ENCODE measurements around the gene MUC3A.

Gene MUC3A

GRCh38 chr7:100965723-100966541, 16.6 kb downstream of the MUC3A start (continued):
- no peak for TF ChIP-seq ZNF292 (tag by site-specific recombination; IDR thresholded peaks at IDR 0.05; ENCODE audit: borderline replicate concordance, low read depth)
- TF ChIP-seq, protein P1, sequence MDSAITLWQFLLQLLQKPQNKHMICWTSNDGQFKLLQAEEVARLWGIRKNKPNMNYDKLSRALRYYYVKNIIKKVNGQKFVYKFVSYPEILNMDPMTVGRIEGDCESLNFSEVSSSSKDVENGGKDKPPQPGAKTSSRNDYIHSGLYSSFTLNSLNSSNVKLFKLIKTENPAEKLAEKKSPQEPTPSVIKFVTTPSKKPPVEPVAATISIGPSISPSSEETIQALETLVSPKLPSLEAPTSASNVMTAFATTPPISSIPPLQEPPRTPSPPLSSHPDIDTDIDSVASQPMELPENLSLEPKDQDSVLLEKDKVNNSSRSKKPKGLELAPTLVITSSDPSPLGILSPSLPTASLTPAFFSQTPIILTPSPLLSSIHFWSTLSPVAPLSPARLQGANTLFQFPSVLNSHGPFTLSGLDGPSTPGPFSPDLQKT (IDR thresholded peaks at IDR 0.05; ENCODE audit: borderline replicate concordance, low read depth, low read length) = no peak
- TF ChIP-seq ZNF585B (tag by site-specific recombination; IDR thresholded peaks at IDR 0.05) = no peak
- no peak for TF ChIP-seq ZNF792 (tag by site-specific recombination; IDR thresholded peaks at IDR 0.05)
- TF ChIP-seq ZNF26 (tag by site-specific recombination; IDR thresholded peaks at IDR 0.05) = no peak
- TF ChIP-seq ZBTB11 (tag by site-specific recombination; conservative IDR thresholded peaks at IDR 0.05; ENCODE audit: low read depth) = no peak
- no peak for TF ChIP-seq ZNF37A (tag by site-specific recombination; IDR thresholded peaks at IDR 0.05)
- TF ChIP-seq, protein P2, sequence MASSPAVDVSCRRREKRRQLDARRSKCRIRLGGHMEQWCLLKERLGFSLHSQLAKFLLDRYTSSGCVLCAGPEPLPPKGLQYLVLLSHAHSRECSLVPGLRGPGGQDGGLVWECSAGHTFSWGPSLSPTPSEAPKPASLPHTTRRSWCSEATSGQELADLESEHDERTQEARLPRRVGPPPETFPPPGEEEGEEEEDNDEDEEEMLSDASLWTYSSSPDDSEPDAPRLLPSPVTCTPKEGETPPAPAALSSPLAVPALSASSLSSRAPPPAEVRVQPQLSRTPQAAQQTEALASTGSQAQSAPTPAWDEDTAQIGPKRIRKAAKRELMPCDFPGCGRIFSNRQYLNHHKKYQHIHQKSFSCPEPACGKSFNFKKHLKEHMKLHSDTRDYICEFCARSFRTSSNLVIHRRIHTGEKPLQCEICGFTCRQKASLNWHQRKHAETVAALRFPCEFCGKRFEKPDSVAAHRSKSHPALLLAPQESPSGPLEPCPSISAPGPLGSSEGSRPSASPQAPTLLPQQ (tag by site-specific recombination; IDR thresholded peaks at IDR 0.05) = peak; percentile 22; the same call in 1 of the 2 replicates
- no peak for TF ChIP-seq ZNF510 (tag by site-specific recombination; IDR thresholded peaks at IDR 0.05; ENCODE audit: insufficient replicate concordance)
- 0 out of 2 replicates have a peak, but pooled peaks have one; percentile 17 for TF ChIP-seq YY1 (tag by site-specific recombination; IDR thresholded peaks at IDR 0.05)
- TF ChIP-seq ZNF777 (tag by site-specific recombination; IDR thresholded peaks at IDR 0.05; ENCODE audit: borderline replicate concordance) = no peak
- no peak for TF ChIP-seq MZF1 (tag by site-specific recombination; IDR thresholded peaks at IDR 0.05; ENCODE audit: borderline replicate concordance)
- no peak for TF ChIP-seq ZNF677 (tag by site-specific recombination; IDR thresholded peaks at IDR 0.05)
- TF ChIP-seq ZNF23 (tag by site-specific recombination; IDR thresholded peaks at IDR 0.05; ENCODE audit: borderline replicate concordance) = no peak
- TF ChIP-seq, protein P3, sequence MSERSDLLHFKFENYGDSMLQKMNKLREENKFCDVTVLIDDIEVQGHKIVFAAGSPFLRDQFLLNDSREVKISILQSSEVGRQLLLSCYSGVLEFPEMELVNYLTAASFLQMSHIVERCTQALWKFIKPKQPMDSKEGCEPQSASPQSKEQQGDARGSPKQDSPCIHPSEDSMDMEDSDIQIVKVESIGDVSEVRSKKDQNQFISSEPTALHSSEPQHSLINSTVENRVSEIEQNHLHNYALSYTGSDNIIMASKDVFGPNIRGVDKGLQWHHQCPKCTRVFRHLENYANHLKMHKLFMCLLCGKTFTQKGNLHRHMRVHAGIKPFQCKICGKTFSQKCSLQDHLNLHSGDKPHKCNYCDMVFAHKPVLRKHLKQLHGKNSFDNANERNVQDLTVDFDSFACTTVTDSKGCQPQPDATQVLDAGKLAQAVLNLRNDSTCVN (tag by site-specific recombination; optimal IDR thresholded peaks at IDR 0.05) = peak; percentile 67
- 0 out of 2 replicates have a peak, but pooled peaks have one; percentile 51 for TF ChIP-seq ZBTB10 (tag by site-specific recombination; IDR thresholded peaks at IDR 0.05)
- peak; percentile 81 for TF ChIP-seq SP2 (tag by site-specific recombination; IDR thresholded peaks at IDR 0.05)
- no peak for TF ChIP-seq ZNF621 (tag by site-specific recombination; IDR thresholded peaks at IDR 0.05)
- no peak for TF ChIP-seq ZNF629 (tag by site-specific recombination; IDR thresholded peaks at IDR 0.05)
- no peak for TF ChIP-seq ZNF416 (tag by site-specific recombination; IDR thresholded peaks at IDR 0.05)
- TF ChIP-seq ZFP69B (tag by site-specific recombination; IDR thresholded peaks at IDR 0.05) = peak; percentile 43; the same call in 1 of the 2 replicates
- peak; percentile 55 for TF ChIP-seq GLIS1 (tag by site-specific recombination; IDR thresholded peaks at IDR 0.05)
- TF ChIP-seq KLF9 (tag by site-specific recombination; IDR thresholded peaks at IDR 0.05; ENCODE audit: low read depth) = peak; percentile 88
- no peak; the same call in 1 of the 2 replicates for TF ChIP-seq IKZF3 (tag by site-specific recombination; IDR thresholded peaks at IDR 0.05)
- TF ChIP-seq, protein P4, sequence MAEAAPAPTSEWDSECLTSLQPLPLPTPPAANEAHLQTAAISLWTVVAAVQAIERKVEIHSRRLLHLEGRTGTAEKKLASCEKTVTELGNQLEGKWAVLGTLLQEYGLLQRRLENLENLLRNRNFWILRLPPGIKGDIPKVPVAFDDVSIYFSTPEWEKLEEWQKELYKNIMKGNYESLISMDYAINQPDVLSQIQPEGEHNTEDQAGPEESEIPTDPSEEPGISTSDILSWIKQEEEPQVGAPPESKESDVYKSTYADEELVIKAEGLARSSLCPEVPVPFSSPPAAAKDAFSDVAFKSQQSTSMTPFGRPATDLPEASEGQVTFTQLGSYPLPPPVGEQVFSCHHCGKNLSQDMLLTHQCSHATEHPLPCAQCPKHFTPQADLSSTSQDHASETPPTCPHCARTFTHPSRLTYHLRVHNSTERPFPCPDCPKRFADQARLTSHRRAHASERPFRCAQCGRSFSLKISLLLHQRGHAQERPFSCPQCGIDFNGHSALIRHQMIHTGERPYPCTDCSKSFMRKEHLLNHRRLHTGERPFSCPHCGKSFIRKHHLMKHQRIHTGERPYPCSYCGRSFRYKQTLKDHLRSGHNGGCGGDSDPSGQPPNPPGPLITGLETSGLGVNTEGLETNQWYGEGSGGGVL (tag by site-specific recombination; IDR thresholded peaks at IDR 0.05) = peak; percentile 42

Data from HEK293 (cell line).